Measurements from ENCODE around the gene ZNF33B.
"Not testable (repeated sequence)": the region's sequence is repeated elsewhere in the genome, so short reads cannot be mapped to it uniquely, and the experiment has no call there.

Gene ZNF33B

GRCh38 chr10:42638055-42638820, at the start of gene ZNF33B:
TSS of gene ZNF33B (minus strand) at chr10:42638570. CDS start at chr10:42636928, 1,642 bp downstream.
- no peak for TF ChIP-seq ZNF274 (IDR thresholded peaks at IDR 0.05; ENCODE audit: low read depth, low read length)
- peak within 1 kb of the TSS; percentile 85 for H3K4me3 ChIP-seq (ENCODE audit: low read length)

- no peak for TF ChIP-seq ZNF274 (IDR thresholded peaks at IDR 0.05; ENCODE audit: low read depth, low read length)
- H3K4me3 ChIP-seq (ENCODE audit: low read length) = no peak overlapping the region
Measured at GRCh38 chr10:42684517-42684916, 46.1 kb upstream of the ZNF33B start.

GRCh38 chr10:42680267-42680666, 41.9 kb upstream of the ZNF33B start:
- no peak for TF ChIP-seq ZNF274 (IDR thresholded peaks at IDR 0.05; ENCODE audit: low read depth, low read length)
- H3K4me3 ChIP-seq (ENCODE audit: low read length) = no peak overlapping the region

GRCh38 chr10:42665181-42665979, 27.0 kb upstream of the ZNF33B start:
- not testable (repeated sequence) for H3K4me3 ChIP-seq (ENCODE audit: low read length)

- H3K4me3 ChIP-seq (ENCODE audit: low read length) = no peak overlapping the region
- no peak for TF ChIP-seq ZNF274 (IDR thresholded peaks at IDR 0.05; ENCODE audit: low read depth, low read length)
Measured at GRCh38 chr10:42654419-42654818, 16.0 kb upstream of the ZNF33B start.

- no peak overlapping the region for H3K4me3 ChIP-seq (ENCODE audit: low read length)
- no peak for TF ChIP-seq ZNF274 (IDR thresholded peaks at IDR 0.05; ENCODE audit: low read depth, low read length)
Measured at GRCh38 chr10:42652858-42653257, 14.5 kb upstream of the ZNF33B start.

GRCh38 chr10:42650374-42650773, 12.0 kb upstream of the ZNF33B start:
- no peak for TF ChIP-seq ZNF274 (IDR thresholded peaks at IDR 0.05; ENCODE audit: low read depth, low read length)
- H3K4me3 ChIP-seq (ENCODE audit: low read length) = no peak overlapping the region

- H3K4me3 ChIP-seq (ENCODE audit: low read length) = no peak overlapping the region
- no peak for TF ChIP-seq ZNF274 (IDR thresholded peaks at IDR 0.05; ENCODE audit: low read depth, low read length)
Measured at GRCh38 chr10:42648512-42648911, 10.1 kb upstream of the ZNF33B start.

GRCh38 chr10:42646687-42647640, 8.6 kb upstream of the ZNF33B start:
- H3K4me3 ChIP-seq (ENCODE audit: low read length) = no peak overlapping the region
- no peak for TF ChIP-seq ZNF274 (IDR thresholded peaks at IDR 0.05; ENCODE audit: low read depth, low read length)

GRCh38 chr10:42646214-42646613, 7.8 kb upstream of the ZNF33B start:
- no peak for TF ChIP-seq ZNF274 (IDR thresholded peaks at IDR 0.05; ENCODE audit: low read depth, low read length)

GRCh38 chr10:42645516-42645915, 7.1 kb upstream of the ZNF33B start:
- no peak for TF ChIP-seq ZNF274 (IDR thresholded peaks at IDR 0.05; ENCODE audit: low read depth, low read length)

More at GRCh38 chr10:42646214-42646613, 7.8 kb upstream of the ZNF33B start:
- no peak overlapping the region for H3K4me3 ChIP-seq (ENCODE audit: low read length)

GRCh38 chr10:42645103-42645502, 6.7 kb upstream of the ZNF33B start:
- no peak for TF ChIP-seq ZNF274 (IDR thresholded peaks at IDR 0.05; ENCODE audit: low read depth, low read length)
- H3K4me3 ChIP-seq (ENCODE audit: low read length) = no peak overlapping the region

More at GRCh38 chr10:42645516-42645915, 7.1 kb upstream of the ZNF33B start:
- H3K4me3 ChIP-seq (ENCODE audit: low read length) = no peak overlapping the region

- H3K4me3 ChIP-seq (ENCODE audit: low read length) = no peak overlapping the region
Measured at GRCh38 chr10:42640610-42641229, 2.4 kb upstream of the ZNF33B start.

More at GRCh38 chr10:42640610-42641229, 2.4 kb upstream of the ZNF33B start:
- no peak for TF ChIP-seq ZNF274 (IDR thresholded peaks at IDR 0.05; ENCODE audit: low read depth, low read length)
